WI38 (cell line): ENCODE measurements around the gene BEX1.

Experiments used
- H3K4me3 ChIP-seq: 2 replicates; pipeline ENCODE4 v1.5.1; 2011; ENCODE audit warnings: low read depth, mild to moderate bottlenecking, control low read depth, low read length
- CTCF ChIP-seq: IDR thresholded peaks from 2 replicates; pipeline ENCODE4 v1.5.1; 2012; ENCODE audit warnings: low read depth, mild to moderate bottlenecking, control low read depth, low read length

BEX1 gene

GRCh38 chrX:103098488-103098887, 34.5 kb upstream of the BEX1 start:
- TF ChIP-seq CTCF: no peak
- no peak overlapping the region for H3K4me3 ChIP-seq

- no peak within 1 kb of the TSS for H3K4me3 ChIP-seq
- TF ChIP-seq CTCF: no peak
Measured at GRCh38 chrX:103092942-103093341, 29.0 kb upstream of the BEX1 start, which contains the start of gene NXF3. Gene NXF3, minus strand, starts transcription at chrX:103093143. Its CDS starts 120 bp downstream, at chrX:103093023.

- no peak overlapping the region for H3K4me3 ChIP-seq
- no peak for TF ChIP-seq CTCF
Measured at GRCh38 chrX:103081051-103081450, 17.1 kb upstream of the BEX1 start.

- no peak for TF ChIP-seq CTCF
Measured at GRCh38 chrX:103073467-103073866, 9.5 kb upstream of the BEX1 start.

GRCh38 chrX:103066606-103067005, 2.6 kb upstream of the BEX1 start:
- H3K4me3 ChIP-seq: no peak overlapping the region
- no peak for TF ChIP-seq CTCF

More at GRCh38 chrX:103073467-103073866, 9.5 kb upstream of the BEX1 start:
- H3K4me3 ChIP-seq: no peak overlapping the region

GRCh38 chrX:103063191-103063845, 653 bp downstream of the BEX1 start:
- H3K4me3 ChIP-seq: no peak overlapping the region

GRCh38 chrX:103061486-103061885, 2.5 kb downstream of the BEX1 start:
- H3K4me3 ChIP-seq: no peak overlapping the region

More at GRCh38 chrX:103063191-103063845, 653 bp downstream of the BEX1 start:
- no peak for TF ChIP-seq CTCF

More at GRCh38 chrX:103061486-103061885, 2.5 kb downstream of the BEX1 start:
- TF ChIP-seq CTCF: no peak
